CD4-positive, alpha-beta T cell treated with Interleukin-2 at 100 ng/mL for 4 hours (primary cell): ENCODE measurements around the gene UBE2V1.
A peak's percentile ranks its signal among the peaks of the same experiment; 100 is the strongest.
"Not testable (repeated sequence)": the region's sequence is repeated elsewhere in the genome, so short reads cannot be mapped to it uniquely, and the experiment has no call there.

Experiments
- DNase-seq: peaks from one replicate; pipeline ENCODE4 v3.0.0-alpha.2; 2020; ENCODE audit warnings: low spot score

The UBE2V1 gene

DNA sequence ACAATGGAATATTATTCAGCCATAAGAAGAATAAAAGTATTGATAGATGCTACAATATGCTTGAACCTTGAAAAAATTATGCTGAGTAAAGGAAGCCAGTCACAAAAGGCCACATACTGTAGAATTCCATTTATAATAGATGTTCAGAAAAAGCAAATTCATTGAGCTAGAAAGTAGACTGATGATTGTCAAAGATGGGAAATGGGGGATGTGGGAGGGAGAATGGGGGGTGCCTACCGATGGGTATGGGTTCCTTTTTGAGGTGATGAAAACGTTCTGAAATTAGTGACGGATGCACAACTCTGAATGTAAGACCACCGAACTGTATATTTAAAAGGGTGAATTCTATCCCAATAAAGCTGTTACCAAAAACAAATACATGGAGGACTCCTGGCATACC lies 18.4 kb downstream of the UBE2V1 start:
- no peak for DNase-seq

DNA sequence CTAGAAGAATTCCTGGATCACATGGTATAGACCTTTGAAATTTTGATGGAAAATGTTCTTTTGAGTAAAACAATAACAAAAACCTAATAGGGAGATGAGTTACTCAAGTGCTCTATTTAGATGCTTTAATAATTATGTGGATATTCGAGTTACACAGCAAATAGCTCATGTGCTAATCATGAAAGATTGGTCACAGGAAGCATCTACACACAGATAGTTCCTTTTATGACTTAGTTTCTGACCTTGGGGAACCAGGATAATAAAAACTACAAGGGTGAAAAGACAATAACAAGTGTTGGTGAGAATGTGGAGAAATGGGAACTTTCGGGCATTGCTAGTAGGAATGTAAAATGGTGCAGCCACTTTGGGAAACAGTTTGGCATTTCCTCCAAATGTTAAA lies 19.7 kb downstream of the UBE2V1 start:
- no peak for DNase-seq

DNA sequence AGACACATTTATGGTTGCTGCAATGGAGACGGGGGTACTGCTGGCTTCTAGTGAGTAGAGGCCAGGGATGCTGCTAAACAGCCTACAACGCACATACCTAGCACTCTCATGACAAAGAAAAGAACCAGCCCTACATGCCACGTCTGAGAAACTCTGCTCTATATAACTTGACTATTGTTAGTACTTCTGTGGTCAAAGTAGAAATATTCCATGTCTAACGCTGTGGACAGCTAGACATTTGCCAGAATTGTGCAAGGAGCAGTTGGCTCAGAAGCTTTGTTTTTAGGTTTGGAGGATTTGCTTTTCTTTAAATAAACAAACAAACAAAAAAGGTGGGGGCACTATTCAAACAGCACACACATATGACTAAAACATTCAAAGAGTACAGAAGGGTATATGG lies 20.5 kb downstream of the UBE2V1 start:
- no peak for DNase-seq

DNA sequence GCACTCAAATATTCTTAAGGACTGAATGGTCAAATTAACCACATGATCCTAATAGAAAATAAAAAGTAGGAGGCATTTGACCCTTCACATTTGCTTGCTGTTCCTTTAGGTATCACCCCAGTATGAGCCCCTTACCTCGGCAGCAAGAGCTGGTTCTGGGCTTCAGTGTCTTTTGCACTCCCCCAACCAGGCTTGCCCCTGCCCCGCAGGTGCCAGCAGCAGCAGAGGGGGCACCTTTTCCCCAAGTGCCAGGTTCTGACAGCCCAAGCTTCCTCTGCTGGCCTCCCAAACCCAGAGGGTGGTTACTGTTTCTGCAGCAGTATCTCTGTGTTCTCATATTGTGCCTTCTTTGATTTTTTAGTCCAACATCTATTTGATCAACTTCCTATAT lies 23.2 kb downstream of the UBE2V1 start:
- DNase-seq = no peak

DNA sequence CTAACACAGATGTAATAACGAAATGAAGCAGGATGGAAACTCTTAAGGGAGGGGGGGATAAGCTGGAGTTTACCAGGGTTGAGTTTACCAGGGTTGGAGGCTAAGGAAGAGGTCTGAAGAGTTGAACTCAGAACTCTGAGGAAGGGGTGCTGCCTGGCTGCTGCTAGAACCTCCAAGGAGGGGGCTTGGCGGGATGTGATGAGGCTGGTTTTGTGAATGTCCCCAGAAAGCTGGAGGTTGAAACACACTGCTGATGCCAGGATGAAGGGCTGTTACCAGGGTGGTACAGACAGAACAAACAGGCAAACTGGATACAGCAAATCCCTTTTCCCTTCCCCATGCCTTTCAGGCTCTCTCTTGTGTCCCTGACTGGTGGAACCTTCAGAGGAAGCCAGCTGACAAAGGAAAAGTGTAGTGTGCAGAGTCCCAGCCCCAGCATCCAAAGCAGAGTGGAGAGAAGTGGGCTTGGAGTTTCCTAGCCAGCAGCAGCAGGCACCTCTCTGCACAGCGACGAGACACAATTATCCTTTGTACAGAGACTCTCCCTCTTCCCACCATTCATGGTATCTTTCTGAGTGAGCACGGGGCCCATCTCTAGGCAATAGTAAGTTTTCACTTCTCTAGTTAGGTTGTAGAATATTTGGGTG lies 23.7 kb downstream of the UBE2V1 start:
- DNase-seq = no peak

DNA sequence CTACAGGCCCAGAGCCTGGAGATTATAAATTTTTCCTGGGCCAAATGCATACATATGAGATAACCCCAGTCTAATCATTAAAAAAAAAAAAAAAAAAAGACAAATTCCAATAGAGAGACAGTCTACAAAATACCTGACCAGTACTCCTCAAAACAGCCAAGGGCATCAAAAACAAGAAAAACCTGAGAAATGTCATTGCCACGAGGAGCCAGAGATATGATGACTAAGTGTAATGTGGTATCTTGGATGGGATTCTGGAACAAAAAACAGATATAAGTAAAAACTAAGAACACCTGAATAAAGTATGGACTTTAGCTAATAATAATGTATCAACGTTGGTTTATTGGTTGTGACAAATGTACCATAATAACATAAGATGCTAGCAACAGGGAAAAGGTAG lies 24.9 kb downstream of the UBE2V1 start:
- no peak for DNase-seq

DNA sequence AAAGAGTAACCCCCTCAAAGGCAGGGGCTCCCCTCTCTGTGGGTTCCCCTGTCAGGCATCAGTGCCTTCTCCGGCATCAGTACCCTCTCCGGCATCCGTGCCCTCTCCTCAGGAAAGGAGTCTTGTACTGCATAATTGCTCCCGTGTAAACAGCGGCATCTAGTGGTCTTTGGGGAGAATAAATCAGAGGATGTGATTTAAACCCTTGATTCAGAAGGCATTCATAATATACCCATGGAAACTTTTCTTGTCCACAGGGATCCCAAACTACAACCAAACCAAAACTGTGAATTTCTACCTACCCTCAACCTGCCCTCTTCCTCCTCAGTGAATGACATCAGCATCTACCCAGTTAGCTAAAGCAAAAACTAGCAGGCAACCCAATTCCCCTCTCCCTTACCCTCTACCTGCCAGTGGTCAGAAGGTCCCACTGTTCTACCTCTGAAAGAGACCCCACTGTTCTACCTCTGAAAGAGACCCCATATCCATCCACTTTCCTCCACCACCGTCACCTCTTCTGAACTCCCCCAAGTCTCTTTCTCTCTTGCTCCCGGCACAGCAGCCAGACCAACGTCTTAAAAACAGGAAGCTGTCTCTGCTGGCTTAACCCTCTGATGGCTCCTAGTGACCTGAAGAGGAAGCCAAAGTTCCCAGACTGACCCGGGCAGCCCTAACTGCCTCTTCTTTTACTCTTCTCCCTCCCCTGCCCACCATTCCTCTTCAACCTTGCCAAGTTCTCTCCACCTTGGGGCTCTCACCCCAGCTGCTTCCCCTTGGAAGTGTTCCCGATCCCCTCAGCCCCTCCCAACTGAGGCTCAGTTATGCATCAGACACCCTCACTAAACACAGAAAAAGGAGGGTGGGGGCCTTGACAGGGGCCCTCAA lies 27.2 kb downstream of the UBE2V1 start:
- DNase-seq = peak; percentile 61

DNA sequence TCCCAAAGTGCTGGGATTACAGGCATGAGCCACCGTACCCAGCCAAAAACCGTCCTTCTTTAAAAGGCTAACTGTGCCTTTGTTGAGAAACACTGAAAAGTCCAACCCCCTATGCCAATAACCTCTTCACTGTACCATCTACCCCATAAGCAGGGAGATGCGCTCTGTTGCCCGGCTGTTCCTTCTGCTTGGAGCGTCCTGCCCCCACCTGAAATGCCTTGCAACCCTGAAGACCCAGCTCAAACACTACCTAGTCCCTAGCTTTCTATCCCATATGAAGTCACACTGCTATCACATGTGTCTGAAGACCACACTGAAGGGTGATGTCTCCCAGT lies 27.8 kb downstream of the UBE2V1 start:
- no peak for DNase-seq

DNA sequence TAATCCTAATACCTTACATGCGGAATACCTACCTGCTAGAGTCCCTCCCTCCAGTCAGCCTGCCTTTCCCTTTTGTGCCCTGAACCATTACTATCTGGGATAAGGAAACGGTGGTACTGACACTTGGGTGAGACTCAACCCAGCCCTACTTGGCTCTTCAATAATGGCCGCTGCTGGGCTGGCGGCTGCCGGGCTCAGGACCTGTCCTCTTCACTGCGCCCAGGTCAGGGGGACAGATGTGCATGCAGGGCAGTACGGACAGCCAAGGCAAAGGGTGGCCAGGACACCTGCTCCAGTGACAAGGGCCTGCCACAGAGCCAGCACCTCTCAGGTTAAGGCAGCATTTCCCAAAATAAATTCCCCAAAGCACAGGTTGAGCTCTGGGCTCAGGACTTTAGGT lies 29.9 kb downstream of the UBE2V1 start:
- DNase-seq = no peak

DNA sequence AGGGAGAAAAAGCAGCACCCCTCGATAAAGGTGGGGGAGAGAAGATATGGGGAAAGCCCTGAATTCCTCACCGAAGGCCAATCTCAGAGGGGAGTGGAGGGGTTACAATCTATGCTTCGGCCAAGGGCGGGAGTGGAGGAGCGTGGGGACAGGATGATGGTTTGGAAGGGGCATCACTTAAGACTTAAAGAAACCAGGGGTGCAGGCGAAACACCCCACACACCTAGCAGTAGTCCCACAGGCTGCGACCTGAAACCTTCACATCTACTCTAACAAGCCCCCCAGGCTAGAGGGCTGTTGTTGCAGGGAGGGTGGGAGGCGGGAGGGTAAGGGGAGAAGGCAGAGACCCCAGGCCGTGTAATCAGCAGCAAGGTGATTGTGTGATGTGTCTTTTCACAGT lies 30.9 kb downstream of the UBE2V1 start:
- DNase-seq = not testable (repeated sequence)

DNA sequence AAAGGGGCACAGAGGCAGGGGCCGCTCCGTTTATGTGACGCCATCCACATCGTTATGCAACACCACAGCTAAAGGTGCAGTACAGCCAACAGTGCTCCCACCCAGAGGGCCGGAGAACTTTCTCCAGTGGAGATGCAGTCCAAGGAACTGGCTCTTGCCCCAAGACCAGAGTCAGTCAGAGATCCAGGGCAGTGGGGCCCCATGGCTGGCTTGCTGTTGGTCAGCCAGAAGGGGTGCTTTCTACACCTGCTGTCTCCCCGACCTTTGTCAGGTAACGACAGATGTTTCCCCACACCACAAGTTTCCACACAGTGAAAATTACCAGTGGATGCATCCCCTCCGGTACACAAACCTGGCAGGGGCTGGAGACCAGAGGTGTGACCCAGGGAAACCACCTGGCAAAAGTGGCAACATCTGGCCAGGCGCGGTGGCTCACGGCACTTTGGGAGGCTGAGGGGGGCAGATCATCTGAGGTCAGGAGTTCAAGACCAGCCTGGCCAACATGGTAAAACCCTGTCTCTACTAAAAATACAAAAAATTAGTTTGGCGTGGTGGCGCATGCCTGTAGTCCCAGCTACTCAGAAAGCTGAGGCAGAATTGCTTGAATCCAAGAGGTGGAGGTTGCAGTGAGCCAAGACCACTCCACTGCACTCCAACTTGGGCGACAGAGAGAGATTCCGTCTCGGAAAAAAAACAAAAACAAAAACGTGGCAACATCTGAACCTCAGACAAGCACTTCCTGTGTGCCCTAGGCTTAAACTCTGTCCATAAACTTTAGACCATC lies 34.9 kb downstream of the UBE2V1 start:
- no peak for DNase-seq

DNA sequence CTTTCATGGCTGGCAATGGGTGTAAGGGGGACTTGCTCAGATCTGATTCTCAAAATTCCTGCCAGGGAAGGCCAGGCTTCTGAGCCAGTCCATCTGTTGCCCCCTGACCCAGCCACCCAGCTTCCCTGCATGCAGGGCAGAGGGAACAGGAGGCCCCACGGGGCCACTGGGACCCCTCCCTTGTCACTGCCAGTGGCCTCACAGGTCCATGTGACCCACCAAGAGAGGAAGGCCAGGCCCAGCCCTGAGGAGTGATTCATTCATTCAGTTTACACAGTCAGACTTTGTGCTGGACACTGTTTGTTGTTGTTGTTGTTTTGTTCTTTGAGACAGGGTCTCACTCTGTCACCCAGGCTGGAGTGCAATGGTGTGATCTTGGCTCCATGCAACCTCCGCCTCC lies 39.5 kb downstream of the UBE2V1 start:
- no peak for DNase-seq

DNA sequence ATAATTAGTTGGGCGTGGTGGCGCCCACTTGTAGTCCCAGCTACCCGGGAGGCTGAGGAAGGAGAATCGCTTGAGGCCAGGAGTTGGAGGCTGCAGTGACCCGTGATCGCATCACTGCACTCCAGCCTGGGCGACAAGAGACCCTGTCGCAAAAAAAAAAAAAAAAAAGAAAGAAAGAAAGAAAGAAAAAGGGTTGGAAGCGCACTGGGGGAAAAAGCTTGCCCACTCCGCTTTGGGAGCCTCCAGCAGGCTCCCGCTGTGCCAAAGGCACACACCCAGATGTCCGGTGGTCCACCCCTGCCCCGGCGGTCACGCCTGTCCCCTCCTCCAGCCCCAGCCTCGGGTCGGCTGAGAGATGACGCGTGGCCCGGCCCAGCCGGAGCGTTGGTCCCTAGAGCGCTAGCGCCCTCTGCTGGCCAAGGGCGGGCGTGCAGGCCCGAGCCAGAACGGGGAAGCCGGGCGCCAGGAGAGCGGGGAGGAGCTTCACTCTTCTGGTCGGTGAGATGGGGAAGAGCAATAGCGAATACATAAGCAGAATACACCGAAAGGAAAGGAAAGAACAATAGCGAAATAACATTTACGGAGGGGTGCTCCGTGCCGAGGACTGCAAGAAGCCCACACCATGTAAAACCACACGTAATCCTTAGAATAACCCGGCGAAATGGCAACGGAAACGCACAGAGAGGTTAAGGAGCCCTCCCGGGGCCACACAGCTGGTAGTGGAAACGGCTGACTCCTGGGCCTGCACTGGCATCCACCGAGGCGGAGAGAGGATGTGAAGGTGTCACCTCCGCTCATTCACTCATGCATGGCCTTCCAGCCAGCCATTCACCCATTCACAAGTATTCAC lies 41.7 kb downstream of the UBE2V1 start:
- peak; percentile 90 for DNase-seq

DNA sequence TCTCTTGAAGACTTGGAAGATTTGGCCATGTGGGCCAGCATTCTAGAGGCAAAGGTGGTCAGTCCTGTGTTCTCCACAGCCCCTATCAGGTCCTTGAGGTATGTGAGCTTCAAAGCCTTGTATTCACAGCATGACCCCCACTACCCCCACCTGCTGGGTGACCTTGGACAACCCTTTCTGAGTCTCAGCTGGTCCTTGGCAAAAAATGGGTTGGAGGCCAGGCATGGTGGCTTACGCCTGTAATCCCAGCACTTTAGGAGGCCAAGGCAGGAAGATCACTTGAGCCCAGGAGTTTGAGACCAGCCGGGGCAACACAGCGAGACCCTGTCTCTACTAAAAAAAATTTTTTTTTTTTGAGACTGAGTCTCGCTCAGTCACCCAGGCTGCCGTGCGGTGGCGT lies 42.6 kb downstream of the UBE2V1 start:
- no peak for DNase-seq

DNA sequence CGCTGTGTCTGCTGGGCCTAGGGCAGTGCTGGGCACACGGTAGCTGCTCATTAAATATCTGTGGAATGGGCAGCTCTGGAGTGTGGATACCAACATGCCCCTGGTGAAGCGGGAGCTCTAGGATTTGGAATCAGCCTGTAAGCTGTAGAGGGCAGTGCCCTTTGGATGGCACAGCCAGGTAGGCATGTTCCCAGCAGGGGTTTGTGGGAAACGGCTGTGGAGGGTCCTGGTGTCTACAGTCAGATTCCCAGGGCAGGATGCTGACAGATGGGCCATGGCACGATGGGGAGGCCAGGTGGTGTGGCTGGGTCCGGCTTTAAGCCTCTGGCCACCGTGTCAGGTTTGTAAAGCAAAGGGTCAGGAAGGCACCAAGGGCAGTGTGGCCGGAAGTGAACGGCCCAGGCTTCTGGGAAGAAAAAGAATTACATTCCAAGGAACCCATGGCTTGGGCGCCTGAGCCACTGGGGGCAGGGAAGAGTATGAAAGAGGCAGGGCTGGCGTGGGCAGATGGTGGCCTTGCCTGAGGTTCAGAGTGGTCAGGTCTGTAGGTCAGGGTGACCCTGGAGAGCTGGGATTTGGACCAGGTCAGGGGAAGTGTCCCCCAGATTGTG lies 44.8 kb downstream of the UBE2V1 start:
- no peak for DNase-seq

DNA sequence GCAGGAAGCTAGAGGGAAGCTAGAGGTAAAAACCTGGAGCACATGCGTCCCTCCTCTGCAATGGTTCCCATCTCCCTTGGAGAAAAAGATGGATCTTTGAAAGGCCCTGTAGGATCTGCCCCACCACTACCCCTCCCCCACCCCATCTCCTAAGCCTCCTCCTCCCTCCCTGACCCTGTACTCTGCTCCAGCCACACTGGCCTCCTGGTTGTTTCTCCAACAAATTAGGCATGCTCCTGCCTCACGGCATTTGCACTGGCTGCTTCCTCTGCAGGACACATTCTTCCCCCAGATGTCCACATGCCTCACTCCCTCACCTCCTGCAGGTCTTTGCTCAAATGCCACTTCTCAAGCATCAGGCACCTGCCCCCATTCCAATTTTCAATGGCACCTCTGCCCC lies 45.5 kb downstream of the UBE2V1 start:
- no peak for DNase-seq

DNA sequence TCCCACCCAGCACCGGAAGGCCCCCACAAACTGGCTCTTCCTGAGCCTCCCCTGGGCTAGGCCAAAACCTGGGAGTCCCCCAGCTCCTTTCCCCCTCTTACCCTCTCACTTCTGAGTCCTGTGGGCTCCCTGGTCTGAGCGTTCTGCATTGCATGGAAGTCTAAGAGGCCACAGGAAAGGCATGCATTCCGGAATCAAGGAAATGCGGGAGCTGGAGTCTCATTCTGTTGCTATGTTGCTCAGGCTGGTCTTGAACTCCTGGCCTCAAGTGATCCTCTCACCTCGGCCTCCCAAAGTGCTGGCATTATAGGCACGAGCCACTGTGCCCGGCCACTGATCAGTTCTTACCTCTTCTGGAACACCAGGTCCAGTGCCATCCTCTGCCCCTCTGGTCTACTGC lies 45.9 kb downstream of the UBE2V1 start:
- DNase-seq = no peak

DNA sequence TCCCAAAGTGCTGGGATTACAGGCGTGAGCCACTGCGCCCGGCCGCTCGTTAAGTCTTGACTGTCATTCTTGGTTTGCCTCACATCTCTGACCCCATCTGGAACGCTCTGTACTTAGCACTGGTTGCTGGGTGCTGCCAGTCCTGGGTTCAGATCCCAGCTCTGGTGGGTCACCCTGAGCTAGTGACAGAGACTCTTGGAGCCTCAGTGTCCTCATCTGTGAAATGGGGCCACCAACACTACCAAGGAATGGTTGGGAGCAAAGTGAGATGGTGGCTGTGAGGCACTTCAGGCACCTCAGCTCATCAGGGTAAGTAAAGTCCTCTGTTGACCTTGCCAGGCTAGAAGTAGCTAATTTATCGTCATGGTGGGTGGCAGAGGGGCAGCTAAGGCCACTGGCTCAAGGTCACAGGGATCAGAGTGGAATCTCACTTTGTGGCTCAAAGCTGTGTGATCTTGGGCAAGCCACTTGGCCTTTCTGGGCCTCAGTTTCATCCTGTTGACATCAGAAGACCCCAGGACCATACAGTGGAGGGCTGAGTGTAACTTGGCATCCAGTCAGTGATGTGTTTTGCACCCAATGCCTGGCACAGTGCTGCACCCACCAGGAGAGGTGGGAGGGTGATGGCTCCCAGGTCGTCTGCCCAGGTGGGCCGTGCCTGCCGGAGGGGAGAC lies 46.7 kb downstream of the UBE2V1 start:
- no peak for DNase-seq

DNA sequence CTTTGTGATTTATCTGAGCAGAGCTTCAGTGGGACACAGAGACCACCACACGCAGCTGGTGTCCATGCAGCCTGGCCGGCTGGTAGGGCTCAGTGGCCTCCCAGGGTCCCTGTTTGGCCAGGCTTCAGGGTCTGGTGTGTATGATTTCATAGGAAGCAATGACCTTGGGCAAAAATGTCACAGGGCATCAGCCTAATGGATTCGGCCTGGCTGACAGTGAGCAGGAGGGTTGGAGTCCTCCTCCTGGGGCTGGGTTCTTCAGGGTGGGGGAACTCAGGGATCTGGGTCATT lies 47.7 kb downstream of the UBE2V1 start:
- no peak for DNase-seq

DNA sequence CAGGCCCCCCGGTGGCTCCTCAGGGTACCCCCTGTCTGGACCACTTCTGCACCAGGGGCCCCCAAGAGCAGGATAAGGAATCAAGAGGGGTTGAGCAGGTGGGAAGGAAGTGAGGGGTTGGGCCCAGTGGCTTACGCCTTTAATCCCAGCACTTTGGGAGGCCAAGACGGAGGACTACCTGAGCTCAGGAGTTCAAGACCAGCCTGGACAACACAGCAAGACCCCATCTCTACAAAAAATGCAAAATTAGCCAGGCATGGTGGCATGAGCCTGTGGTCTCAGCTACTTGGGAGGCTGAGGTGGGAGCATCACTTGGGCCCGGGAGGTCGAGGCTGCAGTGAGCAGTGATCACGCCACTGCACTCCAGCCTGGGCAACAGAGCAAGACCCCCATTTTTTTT lies 49.2 kb downstream of the UBE2V1 start:
- DNase-seq = not testable (repeated sequence)
